Measurements from ENCODE around the gene ZNF710. TPM values are rescaled to one million over a fixed set of nuclear protein-coding genes. Genes with fewer than 3 reads are reported as not detected.

The ZNF710 gene
- total RNA-seq, 1 donor from 2014 or later, result 7.4 TPM

- no peak for DNase-seq
Observed at GRCh38 chr15:90083419-90083818, 82.3 kb downstream of the ZNF710 start.

- no peak for DNase-seq
Observed at GRCh38 chr15:90083954-90084607, 83.0 kb downstream of the ZNF710 start.

GRCh38 chr15:90084876-90085423, 83.8 kb downstream of the ZNF710 start:
- no peak for DNase-seq

- no peak for DNase-seq
Observed at GRCh38 chr15:90085565-90085964, 84.4 kb downstream of the ZNF710 start.

GRCh38 chr15:90086868-90087268, 85.7 kb downstream of the ZNF710 start:
- DNase-seq, result no peak

GRCh38 chr15:90087454-90088154, 86.5 kb downstream of the ZNF710 start:
- no peak for DNase-seq

GRCh38 chr15:90090226-90090848, 89.2 kb downstream of the ZNF710 start:
- DNase-seq, result no peak

GRCh38 chr15:90091156-90091931, 90.2 kb downstream of the ZNF710 start:
- DNase-seq, result no peak

GRCh38 chr15:90095521-90095959, 94.4 kb downstream of the ZNF710 start:
- no peak for DNase-seq

- DNase-seq, result no peak
Observed at GRCh38 chr15:90097475-90097874, 96.4 kb downstream of the ZNF710 start.

GRCh38 chr15:90099072-90099867, 98.1 kb downstream of the ZNF710 start:
- DNase-seq, result no peak

- DNase-seq, result no peak
Observed at GRCh38 chr15:90099868-90100831, 99.0 kb downstream of the ZNF710 start.

GRCh38 chr15:90101130-90101968, 100.2 kb downstream of the ZNF710 start:
- DNase-seq, result no peak

- DNase-seq, result peak; percentile 76
Observed at GRCh38 chr15:90101969-90102890, 101.1 kb downstream of the ZNF710 start, which contains the start of gene IDH2. Gene IDH2 (minus strand): TSS chr15:90102468. CDS start chr15:90102390, 78 bp downstream.

- DNase-seq, result no peak
Observed at GRCh38 chr15:90103701-90104329, 102.7 kb downstream of the ZNF710 start.

- no peak for DNase-seq
Observed at GRCh38 chr15:90104551-90104950, 103.4 kb downstream of the ZNF710 start.

GRCh38 chr15:90105521-90105920, 104.4 kb downstream of the ZNF710 start:
- DNase-seq, result no peak

All from skin of body (tissue), 2 donors.